Sigmoid colon (tissue), 4 donors: ENCODE measurements around the gene ASPHD1.

Experiments
- CTCF ChIP-seq, 4 experiments: fragments of 450-650 bp in 3 of 4; fragments of 200-600 bp in 1 of 4; IDR thresholded peaks; one replicate each; pipeline ENCODE4 v1.5.1; 2016 to 2019; ENCODE audit warnings: antibody characterized with exemption in 4 of 4, mild to moderate bottlenecking in 3 of 4, moderate library complexity in 2 of 4
- EP300 ChIP-seq, 4 donors: sonication (generic); formaldehyde crosslinking; IDR thresholded peaks; one replicate each; pipeline ENCODE4 v1.6.1; 2017; ENCODE audit warnings: antibody characterized with exemption in 4 of 4
- POLR2A ChIP-seq, 2 donors: fragments of 450-650 bp; IDR thresholded peaks; one replicate each; pipeline ENCODE4 v1.6.1; 2016; ENCODE audit warnings: antibody characterized with exemption in 2 of 2, mild to moderate bottlenecking in 2 of 2, moderate library complexity in 2 of 2

- TF ChIP-seq CTCF (IDR thresholded peaks at IDR 0.05) (no peak), EP300 (IDR thresholded peaks at IDR 0.05) (no peak), POLR2A (IDR thresholded peaks at IDR 0.05) (no peak)
Measured at GRCh38 chr16:29898135-29898803, 2.0 kb upstream of the ASPHD1 start.
